SK-N-SH (cell line): ENCODE measurements around the gene ARHGAP10. TPM values are rescaled to one million over a fixed set of nuclear protein-coding genes. Genes with fewer than 3 reads are reported as not detected.

Source experiments
- CTCF ChIA-PET: fragments of 300-600, 350-600 bp; formaldehyde crosslinking; extraction: SDS; loops from one replicate; lab custom pipeline; 2021; lab: Yijun Ruan, JAX
- POLR2A ChIA-PET: fragments of 350-600 bp; sonication (Branson Sonifier 250); formaldehyde crosslinking; extraction: SDS; loops from one replicate; lab custom pipeline; 2020; ENCODE audit warnings: antibody characterized with exemption, inconsistent platforms; lab: Yijun Ruan, JAX
- DNase-seq: peaks from one replicate; pipeline ENCODE4 v3.0.0; 2012
- H2AFZ ChIP-seq: fragments of 200-600 bp; sonication (generic); 2 replicates; pipeline ENCODE4 v1.8.1; 2016; ENCODE audit warnings: antibody characterized with exemption, mild to moderate bottlenecking, low read depth
- H3F3A ChIP-seq: fragments of 200-600 bp; sonication (generic); replicated peaks from 2 replicates; pipeline ENCODE3; 2016; ENCODE audit warnings: antibody characterized with exemption, mild to moderate bottlenecking; ENCODE audit not compliant: insufficient read depth
- H3K27ac ChIP-seq, 2 experiments: fragments of 200-500 bp in 1 of 2; fragments of 200-600 bp in 1 of 2; sonication (Bioruptor generic) in 1 of 2; sonication (generic), shearing (Covaris generic) in 1 of 2; 2 replicates each; pipeline versions ENCODE4 v1.5.1 to v1.6.1; 2014 to 2016; ENCODE audit warnings: low read depth in 2 of 2, inconsistent platforms in 1 of 2, low read length in 1 of 2, mild to moderate bottlenecking in 1 of 2, mixed read lengths in 1 of 2
- H3K27me3 ChIP-seq: fragments of 200-600 bp; sonication (generic), shearing (Covaris generic); 2 replicates; pipeline ENCODE4 v1.6.1; 2016; ENCODE audit warnings: mixed run types; ENCODE audit not compliant: insufficient read depth
- H3K36me3 ChIP-seq, 2 experiments: fragments of 200-500 bp in 1 of 2; fragments of 200-600 bp in 1 of 2; sonication (Bioruptor generic) in 1 of 2; sonication (generic) in 1 of 2; replicated peaks in 1 of 2; 2 replicates each; pipeline versions ENCODE3 to v1.5.1; 2014 to 2016; ENCODE audit warnings: low read length in 1 of 2, mild to moderate bottlenecking in 1 of 2; ENCODE audit not compliant: insufficient read depth in 2 of 2, control insufficient read depth in 1 of 2
- H3K4me1 ChIP-seq, 2 experiments: fragments of 200-500 bp in 1 of 2; fragments of 200-600 bp in 1 of 2; sonication (Bioruptor generic) in 1 of 2; sonication (generic), shearing (Covaris generic) in 1 of 2; 2 replicates each; pipeline versions ENCODE4 v1.5.1 to v1.6.1; 2014 to 2016; ENCODE audit warnings: low read depth in 1 of 2, low read length in 1 of 2, mixed run types in 1 of 2; ENCODE audit not compliant: insufficient read depth in 2 of 2, control insufficient read depth in 1 of 2
- H3K4me2 ChIP-seq: fragments of 200-600 bp; sonication (generic), shearing (Covaris generic); 2 replicates; pipeline ENCODE4 v1.6.1; 2017; ENCODE audit warnings: mixed run types
- H3K4me3 ChIP-seq, 2 experiments: fragments of 200-500 bp in 1 of 2; fragments of 200-600 bp in 1 of 2; sonication (Bioruptor generic) in 1 of 2; sonication (generic), shearing (Covaris generic) in 1 of 2; 2 replicates each; pipeline versions ENCODE4 v1.5.1 to v1.8.1; 2014 to 2016; ENCODE audit warnings: low read depth in 2 of 2, inconsistent platforms in 1 of 2, low read length in 1 of 2, mild to moderate bottlenecking in 1 of 2, mixed read lengths in 1 of 2, moderate library complexity in 1 of 2
- H3K79me2 ChIP-seq: fragments of 200-600 bp; sonication (generic); 2 replicates; pipeline ENCODE4 v1.8.1; 2017; ENCODE audit warnings: mild to moderate bottlenecking; ENCODE audit not compliant: insufficient read depth
- H3K9ac ChIP-seq: fragments of 200-600 bp; sonication (generic); 2 replicates; pipeline ENCODE4 v1.6.1; 2017; ENCODE audit warnings: mixed run types
- H3K9me2 ChIP-seq: fragments of 200-600 bp; sonication (generic); 2 replicates; pipeline ENCODE4 v1.6.1; 2017; ENCODE audit warnings: mixed run types
- H3K9me3 ChIP-seq: fragments of 200-600 bp; sonication (generic); 2 replicates; pipeline ENCODE4 v1.6.1; 2017; ENCODE audit warnings: mixed run types, mild to moderate bottlenecking, moderate library complexity
- H4K20me1 ChIP-seq: fragments of 200-600 bp; sonication (generic); 2 replicates; pipeline ENCODE4 v1.6.1; 2017; ENCODE audit warnings: mild to moderate bottlenecking, mixed run types; ENCODE audit not compliant: insufficient read depth
- CTCF ChIP-seq: fragments of 200-600 bp; sonication (generic); IDR thresholded peaks from 2 replicates; pipeline ENCODE4 v1.6.1; 2017; ENCODE audit warnings: antibody characterized with exemption, mild to moderate bottlenecking, moderate library complexity
- ELF1 ChIP-seq: IDR thresholded peaks from 2 replicates; pipeline ENCODE4 v1.4.0; 2012
- GATA2 ChIP-seq: sonication (generic); formaldehyde crosslinking; IDR thresholded peaks from 2 replicates; pipeline ENCODE4 v1.5.0; 2020; ENCODE audit warnings: mild to moderate bottlenecking, missing genetic modification reagents
- JUND ChIP-seq: IDR thresholded peaks from 2 replicates; pipeline ENCODE4 v1.4.0; 2012
- NFIC ChIP-seq: IDR thresholded peaks from 2 replicates; pipeline ENCODE4 v1.4.0; 2012; ENCODE audit warnings: borderline replicate concordance
- PBX3 ChIP-seq: IDR thresholded peaks from 2 replicates; pipeline ENCODE4; 2012
- POLR2AphosphoS5 ChIP-seq: IDR thresholded peaks from 2 replicates; pipeline ENCODE4 v1.6.1; 2012; ENCODE audit warnings: low read depth, low read length
- RAD21 ChIP-seq: IDR thresholded peaks from 2 replicates; pipeline ENCODE4 v1.6.1; 2012; ENCODE audit warnings: mild to moderate bottlenecking, low read length
- RCOR1 ChIP-seq: fragments of 150-350 bp; IDR thresholded peaks from 2 replicates; pipeline ENCODE4 v1.6.1; 2017; ENCODE audit warnings: antibody characterized with exemption, low read length
- REST ChIP-seq: IDR thresholded peaks from 2 replicates; pipeline ENCODE4 v1.6.1; 2012; ENCODE audit warnings: mild to moderate bottlenecking, low read depth, low read length, moderate library complexity
- RFX5 ChIP-seq: IDR thresholded peaks from 2 replicates; pipeline ENCODE4 v1.6.1; 2012; ENCODE audit warnings: mild to moderate bottlenecking, improper control_type of control experiment, low read length
- RXRA ChIP-seq: IDR thresholded peaks from 2 replicates; pipeline ENCODE4 v1.4.0; 2012; ENCODE audit warnings: low read depth, mild to moderate bottlenecking, borderline replicate concordance
- SIN3A ChIP-seq: IDR thresholded peaks from 2 replicates; pipeline ENCODE4 v1.6.1; 2012; ENCODE audit warnings: low read depth, mild to moderate bottlenecking, low read length, moderate library complexity, borderline replicate concordance
- TCF12 ChIP-seq: IDR thresholded peaks from 2 replicates; pipeline ENCODE4 v1.4.0; 2012
- USF2 ChIP-seq: fragments of 150-350 bp; IDR thresholded peaks from 2 replicates; pipeline ENCODE4 v1.6.1; 2017; ENCODE audit warnings: antibody characterized with exemption, low read length, low read depth, borderline replicate concordance
- WGBS: methylation state at CpG from one replicate; pipeline ENCODE4 v1.1.6; 2017; ENCODE audit warnings: low lambda C conversion rate; 5-methylcytosine and 5-hydroxymethylcytosine counted together
- polyA plus RNA-seq, 3 experiments: library from polyadenylated mRNA; depleted of rRNA; stranded (reverse); fragments of >200 nt; gene quantifications; 2 replicates each; pipeline ENCODE4 v1.2.3, GENCODE V29; 2012

The ARHGAP10 gene
- polyA plus RNA-seq, 1 of the 3 experiments (the other 2 are of a cell fraction), result 15.1 TPM

- H3K9me2 ChIP-seq, result no peaks in the 10 kb centered on the region
- H3K79me2 ChIP-seq, result no peaks in the 10 kb centered on the region
- H3K9ac ChIP-seq, result no peak overlapping the region
- no peak overlapping the region for H2AFZ ChIP-seq
- peaks cover 8 to 14% of the 10 kb centered on the region in 2 experiments for H3K36me3 ChIP-seq
- POLR2A ChIA-PET, result no interaction called here
- H3K9me3 ChIP-seq, result no peaks in the 10 kb centered on the region
- H3K27me3 ChIP-seq, result no peaks in the 10 kb centered on the region
- H3K4me2 ChIP-seq, result no peak overlapping the region
- H3K4me3 ChIP-seq, result no peak overlapping the region
- CTCF ChIA-PET, result interaction anchor here (1.0 kb wide), 1 partner anchor 14 kb away, joined by 3 read pairs; no protein-coding TSS in a partner anchor
- TF ChIP-seq USF2, result no peak
- no peak for TF ChIP-seq RAD21
- no peak for TF ChIP-seq RXRA
- TF ChIP-seq RFX5, result no peak
- no peak for TF ChIP-seq RCOR1
- no peak for TF ChIP-seq TCF12
- no peak for TF ChIP-seq SIN3A
- no peak for TF ChIP-seq CTCF
- no peak for TF ChIP-seq GATA2 (CRISPR knock-in tag)
- no peak for TF ChIP-seq PBX3
- no peak for TF ChIP-seq ELF1
- TF ChIP-seq POLR2AphosphoS5, result no peak
- TF ChIP-seq REST, result no peak
- no peak for TF ChIP-seq NFIC
- no peak for TF ChIP-seq JUND
- WGBS, result 90% methylated on average over 4 of the region's 4 CpGs
- no peaks in the 10 kb centered on the region for H4K20me1 ChIP-seq
- H3K4me1 ChIP-seq, result peaks cover 0 to 13% of the 10 kb centered on the region in 2 experiments; a peak in 2 of 4 replicates
- H3K27ac ChIP-seq, result no peak overlapping the region
- no peak for DNase-seq
- H3F3A ChIP-seq, result no peaks in the 10 kb centered on the region
Measured at GRCh38 chr4:147923854-147924253, 192.0 kb downstream of the ARHGAP10 start.
